HEK293 (cell line): ENCODE measurements around the gene KRTAP10-4.

Experiments
- CTCF ChIA-PET: fragments of 350-600 bp; formaldehyde crosslinking; extraction: SDS; loops from one replicate; lab custom pipeline; 2021; ENCODE audit warnings: antibody characterized with exemption; lab: Yijun Ruan, JAX
- POLR2A ChIA-PET: fragments of 300-600 bp; formaldehyde crosslinking; extraction: SDS; loops from one replicate; lab custom pipeline; 2020; ENCODE audit warnings: antibody characterized with exemption, inconsistent platforms; lab: Yijun Ruan, JAX
- H3K27ac ChIP-seq: fragments of 200-500 bp; sonication (Bioruptor generic); 2 replicates; pipeline ENCODE4 v1.5.1; 2014; ENCODE audit warnings: low read depth, low read length, control low read depth, inconsistent platforms; ENCODE audit errors: extremely low read depth
- H3K36me3 ChIP-seq, 2 experiments: fragments of 200-500 bp in 1 of 2; sonication (Bioruptor generic) in 1 of 2; 1 replicate in 1 of 2; 2 replicates in 1 of 2; pipeline ENCODE4 v1.5.1; 2014 to 2017; ENCODE audit warnings: inconsistent platforms in 2 of 2, low read length in 2 of 2; ENCODE audit not compliant: control insufficient read depth in 2 of 2, insufficient read depth in 1 of 2
- H3K4me1 ChIP-seq: fragments of 200-500 bp; sonication (Bioruptor generic); 2 replicates; pipeline ENCODE4 v1.5.1; 2014; ENCODE audit warnings: mild to moderate bottlenecking, low read length, inconsistent platforms; ENCODE audit not compliant: control insufficient read depth, insufficient read depth
- H3K4me3 ChIP-seq: 2 replicates; pipeline ENCODE4 v1.5.1; 2011; ENCODE audit warnings: low read depth, mild to moderate bottlenecking, control low read depth, low read length, moderate library complexity
- H3K9me3 ChIP-seq: fragments of 200-500 bp; sonication (Bioruptor generic); 2 replicates; pipeline ENCODE4 v1.5.1; 2014; ENCODE audit warnings: low read depth, low read length, inconsistent platforms; ENCODE audit not compliant: control insufficient read depth, insufficient read depth
- GLI4 ChIP-seq: fragments of 450-650 bp; formaldehyde crosslinking; IDR thresholded peaks from 2 replicates; pipeline ENCODE4 v1.5.1; 2016; ENCODE audit warnings: missing biosample characterization, missing genetic modification characterization
- MZF1 ChIP-seq: fragments of 450-650 bp; formaldehyde crosslinking; IDR thresholded peaks from 2 replicates; pipeline ENCODE4 v1.5.1; 2017; ENCODE audit warnings: missing biosample characterization, missing genetic modification characterization, borderline replicate concordance
- SETDB1 ChIP-seq: IDR thresholded peaks from one replicate; pipeline ENCODE4 v1.6.1; 2017; ENCODE audit warnings: mild to moderate bottlenecking, low read length, moderate library complexity, mixed read lengths; ENCODE audit not compliant: insufficient read length
- ZBTB17 ChIP-seq: fragments of 450-650 bp; formaldehyde crosslinking; IDR thresholded peaks from 2 replicates; pipeline ENCODE4 v1.5.1; 2016; ENCODE audit warnings: missing biosample characterization, missing genetic modification characterization
- ZBTB21 ChIP-seq: fragments of 450-650 bp; formaldehyde crosslinking; IDR thresholded peaks from 2 replicates; pipeline ENCODE4 v1.5.1; 2017; ENCODE audit warnings: missing biosample characterization, missing genetic modification characterization
- ZNF175 ChIP-seq: fragments of 450-650 bp; formaldehyde crosslinking; IDR thresholded peaks from 2 replicates; pipeline ENCODE4 v1.5.1; 2016; ENCODE audit warnings: missing biosample characterization, missing genetic modification characterization
- ZNF19 ChIP-seq: fragments of 450-650 bp; formaldehyde crosslinking; IDR thresholded peaks from 2 replicates; pipeline ENCODE4; 2016; ENCODE audit warnings: missing biosample characterization, missing genetic modification characterization, low read depth
- ZNF24 ChIP-seq: fragments of 450-650 bp; formaldehyde crosslinking; IDR thresholded peaks from 2 replicates; pipeline ENCODE4 v1.5.1; 2016; ENCODE audit warnings: missing biosample characterization, missing genetic modification characterization
- ZNF366 ChIP-seq: fragments of 450-650 bp; formaldehyde crosslinking; conservative IDR thresholded peaks from 2 replicates; pipeline ENCODE4 v1.5.1; 2016; ENCODE audit warnings: missing biosample characterization, missing genetic modification characterization
- ZNF37A ChIP-seq: fragments of 450-650 bp; IDR thresholded peaks from 2 replicates; pipeline ENCODE4 v1.5.1; 2018; ENCODE audit warnings: missing biosample characterization, missing genetic modification characterization
- ZNF521 ChIP-seq: fragments of 450-650 bp; formaldehyde crosslinking; IDR thresholded peaks from 2 replicates; pipeline ENCODE4 v1.5.1; 2017; ENCODE audit warnings: missing biosample characterization, mild to moderate bottlenecking, missing genetic modification characterization
- ZNF585B ChIP-seq: fragments of 450-650 bp; formaldehyde crosslinking; IDR thresholded peaks from 2 replicates; pipeline ENCODE4 v1.5.1; 2016; ENCODE audit warnings: missing biosample characterization, missing genetic modification characterization
- ZNF596 ChIP-seq: fragments of 450-650 bp; IDR thresholded peaks from 2 replicates; pipeline ENCODE4 v1.5.0; 2018; ENCODE audit warnings: missing biosample characterization, mild to moderate bottlenecking, missing genetic modification characterization, moderate library complexity
- ZNF792 ChIP-seq: fragments of 450-650 bp; formaldehyde crosslinking; IDR thresholded peaks from 2 replicates; pipeline ENCODE4 v1.5.1; 2016; ENCODE audit warnings: missing biosample characterization, missing genetic modification characterization
- TF ChIP-seq, protein P1 (sequence below): fragments of 450-650 bp; formaldehyde crosslinking; IDR thresholded peaks from 2 replicates; pipeline ENCODE4 v1.5.1; 2016; ENCODE audit warnings: missing biosample characterization, missing genetic modification characterization
- TF ChIP-seq, protein P2 (sequence below): fragments of 450-650 bp; formaldehyde crosslinking; IDR thresholded peaks from 2 replicates; pipeline ENCODE4 v1.5.1; 2016; ENCODE audit warnings: missing biosample characterization, missing genetic modification characterization
- TF ChIP-seq, protein P3 (sequence below): fragments of 450-650 bp; formaldehyde crosslinking; IDR thresholded peaks from 2 replicates; pipeline ENCODE4 v1.5.1; 2016; ENCODE audit warnings: missing biosample characterization, missing genetic modification characterization
- TF ChIP-seq, protein P4 (sequence below): fragments of 450-650 bp; formaldehyde crosslinking; IDR thresholded peaks from 2 replicates; pipeline ENCODE4 v1.5.1; 2016; ENCODE audit warnings: missing biosample characterization, missing genetic modification characterization, borderline replicate concordance
- TF ChIP-seq, protein P5 (sequence below): fragments of 450-650 bp; formaldehyde crosslinking; optimal IDR thresholded peaks from 2 replicates; pipeline ENCODE3; 2016; ENCODE audit warnings: missing biosample characterization, mild to moderate bottlenecking, missing genetic modification characterization

KRTAP10-4 gene

DNA sequence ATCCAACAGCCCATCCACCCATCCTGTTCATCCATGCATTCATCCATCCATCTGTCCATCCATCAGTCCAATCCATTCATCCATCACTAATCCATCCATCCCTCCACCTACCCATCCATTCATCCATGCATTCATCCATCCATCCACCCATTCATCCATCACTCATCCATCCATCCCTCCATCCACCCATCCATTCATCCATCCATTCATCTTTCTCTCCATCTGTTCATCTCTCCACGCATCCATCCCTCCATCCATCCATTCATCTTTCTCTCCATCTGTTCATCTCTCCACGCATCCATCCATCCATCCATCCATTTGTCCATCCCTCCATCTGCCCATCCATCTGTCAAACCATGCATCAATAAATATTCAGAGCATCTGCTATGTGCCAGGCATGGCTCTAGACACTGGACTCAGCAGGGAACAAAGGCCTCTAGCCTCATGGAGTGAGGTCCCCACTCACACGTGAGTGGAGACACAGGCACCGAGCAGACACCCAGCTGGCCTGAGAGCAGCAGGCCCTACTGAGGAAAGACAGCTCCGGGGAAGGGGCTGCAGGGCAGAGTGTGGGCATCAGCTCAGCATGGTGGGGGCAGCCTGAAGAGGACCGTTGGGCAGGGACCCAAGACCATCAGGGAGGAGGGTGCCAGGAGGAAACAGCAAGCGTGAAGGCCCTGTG is 43.2 kb upstream of the KRTAP10-4 start:
- TF ChIP-seq ZNF792 (tag by site-specific recombination), result no peak
- no peak for TF ChIP-seq ZNF37A (tag by site-specific recombination)
- TF ChIP-seq ZBTB17 (tag by site-specific recombination), result peak; percentile 98
- peak; percentile 100 for TF ChIP-seq ZNF366 (tag by site-specific recombination)
- TF ChIP-seq, all 188 proteins: peak for 2
- ChIA-PET CTCF (interaction anchor here (0.9 kb wide), 1 partner anchor 20 kb away, joined by 3 read pairs; no protein-coding TSS in a partner anchor), POLR2A (no interaction called here)
- no peak overlapping the region for H3K4me3 ChIP-seq
- no peaks in the 10 kb centered on the region for H3K9me3 ChIP-seq
- no peak overlapping the region for H3K27ac ChIP-seq
- H3K36me3 ChIP-seq, result no peaks in the 10 kb centered on the region
- H3K4me1 ChIP-seq, result no peaks in the 10 kb centered on the region

DNA sequence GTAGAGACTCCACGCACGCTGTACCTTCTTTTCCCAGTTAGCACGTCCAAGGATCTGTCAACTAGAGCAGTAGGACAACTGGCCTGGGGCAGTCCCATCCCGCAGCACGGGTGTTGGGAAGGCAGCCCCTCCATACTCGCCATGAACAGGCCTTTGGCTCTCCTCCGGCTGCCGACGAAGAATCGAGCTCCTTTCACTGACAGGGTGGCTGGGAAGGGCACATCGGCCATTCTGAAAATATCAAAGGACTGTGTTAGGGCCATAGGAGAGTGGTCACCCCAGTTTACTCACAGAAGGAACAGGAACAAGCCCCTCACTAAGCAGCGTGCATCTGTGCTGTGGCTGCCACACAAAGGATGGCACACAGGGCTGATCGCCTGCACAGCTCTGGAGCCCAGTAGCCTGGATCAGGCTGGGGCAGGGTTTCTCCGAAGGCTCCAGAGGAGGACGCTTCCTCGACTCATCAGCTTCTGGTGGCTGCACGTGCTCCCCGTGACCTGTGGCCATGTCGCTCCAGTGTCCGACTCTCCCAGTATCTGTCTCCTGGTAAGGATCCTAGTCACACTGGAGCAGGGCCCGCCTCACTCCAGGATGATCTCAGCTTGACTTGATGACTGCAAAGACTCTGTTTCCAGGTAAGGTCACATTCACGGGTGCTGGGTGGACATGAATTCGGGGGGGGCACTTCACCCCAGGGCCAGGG is 42.5 kb upstream of the KRTAP10-4 start:
- Histone ChIP-seq H3K4me1 (no peaks in the 10 kb centered on the region), H3K4me3 (no peak overlapping the region), H3K36me3 (no peaks in the 10 kb centered on the region), H3K27ac (no peak overlapping the region), H3K9me3 (no peaks in the 10 kb centered on the region)
- CTCF ChIA-PET, result no interaction called here
- TF ChIP-seq ZNF521 (no peak), ZNF24 (tag by site-specific recombination) (no peak), MZF1 (tag by site-specific recombination) (no peak), ZBTB21 (tag by site-specific recombination) (no peak), GLI4 (tag by site-specific recombination) (no peak), ZNF19 (tag by site-specific recombination) (no peak), SETDB1 (no peak), ZNF792 (tag by site-specific recombination) (no peak), ZNF585B (tag by site-specific recombination) (no peak), ZNF596 (tag by site-specific recombination) (no peak), ZNF175 (tag by site-specific recombination) (no peak)
- TF ChIP-seq, protein P1, sequence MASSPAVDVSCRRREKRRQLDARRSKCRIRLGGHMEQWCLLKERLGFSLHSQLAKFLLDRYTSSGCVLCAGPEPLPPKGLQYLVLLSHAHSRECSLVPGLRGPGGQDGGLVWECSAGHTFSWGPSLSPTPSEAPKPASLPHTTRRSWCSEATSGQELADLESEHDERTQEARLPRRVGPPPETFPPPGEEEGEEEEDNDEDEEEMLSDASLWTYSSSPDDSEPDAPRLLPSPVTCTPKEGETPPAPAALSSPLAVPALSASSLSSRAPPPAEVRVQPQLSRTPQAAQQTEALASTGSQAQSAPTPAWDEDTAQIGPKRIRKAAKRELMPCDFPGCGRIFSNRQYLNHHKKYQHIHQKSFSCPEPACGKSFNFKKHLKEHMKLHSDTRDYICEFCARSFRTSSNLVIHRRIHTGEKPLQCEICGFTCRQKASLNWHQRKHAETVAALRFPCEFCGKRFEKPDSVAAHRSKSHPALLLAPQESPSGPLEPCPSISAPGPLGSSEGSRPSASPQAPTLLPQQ (tag by site-specific recombination), result no peak
- TF ChIP-seq, protein P2, sequence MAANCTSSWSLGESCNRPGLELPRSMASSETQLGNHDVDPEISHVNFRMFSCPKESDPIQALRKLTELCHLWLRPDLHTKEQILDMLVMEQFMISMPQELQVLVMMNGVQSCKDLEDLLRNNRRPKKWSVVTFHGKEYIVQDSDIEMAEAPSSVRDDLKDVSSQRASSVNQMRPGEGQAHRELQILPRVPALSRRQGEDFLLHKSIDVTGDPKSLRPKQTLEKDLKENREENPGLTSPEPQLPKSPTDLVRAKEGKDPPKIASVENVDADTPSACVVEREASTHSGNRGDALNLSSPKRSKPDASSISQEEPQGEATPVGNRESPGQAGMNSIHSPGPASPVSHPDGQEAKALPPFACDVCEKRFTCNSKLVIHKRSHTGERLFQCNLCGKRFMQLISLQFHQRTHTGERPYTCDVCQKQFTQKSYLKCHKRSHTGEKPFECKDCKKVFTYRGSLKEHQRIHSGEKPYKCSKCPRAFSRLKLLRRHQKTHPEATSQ (tag by site-specific recombination), result no peak
- TF ChIP-seq, protein P3, sequence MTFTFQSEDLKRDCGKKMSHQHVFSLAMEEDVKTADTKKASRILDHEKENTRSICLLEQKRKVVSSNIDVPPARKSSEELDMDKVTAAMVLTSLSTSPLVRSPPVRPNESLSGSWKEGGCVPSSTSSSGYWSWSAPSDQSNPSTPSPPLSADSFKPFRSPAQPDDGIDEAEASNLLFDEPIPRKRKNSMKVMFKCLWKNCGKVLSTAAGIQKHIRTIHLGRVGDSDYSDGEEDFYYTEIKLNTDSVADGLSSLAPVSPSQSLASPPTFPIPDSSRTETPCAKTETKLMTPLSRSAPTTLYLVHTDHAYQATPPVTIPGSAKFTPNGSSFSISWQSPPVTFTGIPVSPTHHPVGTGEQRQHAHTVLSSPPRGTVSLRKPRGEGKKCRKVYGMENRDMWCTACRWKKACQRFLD (tag by site-specific recombination), result no peak
- TF ChIP-seq, protein P4, sequence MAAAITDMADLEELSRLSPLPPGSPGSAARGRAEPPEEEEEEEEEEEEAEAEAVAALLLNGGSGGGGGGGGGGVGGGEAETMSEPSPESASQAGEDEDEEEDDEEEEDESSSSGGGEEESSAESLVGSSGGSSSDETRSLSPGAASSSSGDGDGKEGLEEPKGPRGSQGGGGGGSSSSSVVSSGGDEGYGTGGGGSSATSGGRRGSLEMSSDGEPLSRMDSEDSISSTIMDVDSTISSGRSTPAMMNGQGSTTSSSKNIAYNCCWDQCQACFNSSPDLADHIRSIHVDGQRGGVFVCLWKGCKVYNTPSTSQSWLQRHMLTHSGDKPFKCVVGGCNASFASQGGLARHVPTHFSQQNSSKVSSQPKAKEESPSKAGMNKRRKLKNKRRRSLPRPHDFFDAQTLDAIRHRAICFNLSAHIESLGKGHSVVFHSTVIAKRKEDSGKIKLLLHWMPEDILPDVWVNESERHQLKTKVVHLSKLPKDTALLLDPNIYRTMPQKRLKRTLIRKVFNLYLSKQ (tag by site-specific recombination), result no peak
- TF ChIP-seq, protein P5, sequence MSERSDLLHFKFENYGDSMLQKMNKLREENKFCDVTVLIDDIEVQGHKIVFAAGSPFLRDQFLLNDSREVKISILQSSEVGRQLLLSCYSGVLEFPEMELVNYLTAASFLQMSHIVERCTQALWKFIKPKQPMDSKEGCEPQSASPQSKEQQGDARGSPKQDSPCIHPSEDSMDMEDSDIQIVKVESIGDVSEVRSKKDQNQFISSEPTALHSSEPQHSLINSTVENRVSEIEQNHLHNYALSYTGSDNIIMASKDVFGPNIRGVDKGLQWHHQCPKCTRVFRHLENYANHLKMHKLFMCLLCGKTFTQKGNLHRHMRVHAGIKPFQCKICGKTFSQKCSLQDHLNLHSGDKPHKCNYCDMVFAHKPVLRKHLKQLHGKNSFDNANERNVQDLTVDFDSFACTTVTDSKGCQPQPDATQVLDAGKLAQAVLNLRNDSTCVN (tag by site-specific recombination), result no peak
- POLR2A ChIA-PET, result no interaction called here
